GM18858 (cell line): Measurements from ENCODE around the gene NHLRC1.

ENCODE experiments used
- ATAC-seq: cut with Tn5 transposase; IDR thresholded peaks from one replicate; pipeline ENCODE4 v1.9.1; 2021; ENCODE audit not compliant: unreplicated experiment

The NHLRC1 gene

GRCh38 chr6:18087396-18088165 is 34.9 kb downstream of the NHLRC1 start:
- ATAC-seq: no peak

DNA sequence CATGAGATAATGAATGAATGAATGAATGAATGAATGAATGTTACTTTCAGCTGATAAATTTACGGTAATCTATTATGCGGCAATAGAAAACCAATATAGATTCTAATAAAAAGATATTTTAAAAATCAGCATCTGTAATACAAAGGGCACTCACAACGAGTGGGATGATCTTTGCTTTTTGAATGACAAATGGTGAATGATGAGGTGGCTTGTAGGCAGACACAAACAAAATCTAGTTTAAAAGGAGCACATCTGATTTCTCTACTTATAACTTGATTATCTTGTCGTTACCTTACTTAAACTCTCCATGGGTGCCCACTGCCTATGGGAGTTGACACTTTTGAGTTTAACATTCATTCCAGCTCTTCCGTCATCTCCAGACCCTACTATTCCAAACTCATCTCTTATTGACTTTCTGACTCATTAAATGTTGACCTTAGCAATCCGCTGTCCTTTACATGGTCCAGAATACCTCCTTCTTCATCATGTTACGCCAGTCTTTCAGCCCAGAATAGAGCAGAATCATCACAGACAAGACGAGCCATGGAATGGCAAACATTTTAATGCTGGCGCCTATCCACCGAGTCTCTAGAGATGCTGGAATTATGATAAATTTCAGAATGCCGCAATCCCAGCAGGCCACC is 41.3 kb downstream of the NHLRC1 start:
- no peak for ATAC-seq

GRCh38 chr6:18080544-18080943 is 41.9 kb downstream of the NHLRC1 start:
- ATAC-seq: no peak

- no peak for ATAC-seq
Observed at GRCh38 chr6:18078866-18079265, 43.6 kb downstream of the NHLRC1 start.

- no peak for ATAC-seq
Observed at GRCh38 chr6:18076231-18076630, 46.2 kb downstream of the NHLRC1 start.

DNA sequence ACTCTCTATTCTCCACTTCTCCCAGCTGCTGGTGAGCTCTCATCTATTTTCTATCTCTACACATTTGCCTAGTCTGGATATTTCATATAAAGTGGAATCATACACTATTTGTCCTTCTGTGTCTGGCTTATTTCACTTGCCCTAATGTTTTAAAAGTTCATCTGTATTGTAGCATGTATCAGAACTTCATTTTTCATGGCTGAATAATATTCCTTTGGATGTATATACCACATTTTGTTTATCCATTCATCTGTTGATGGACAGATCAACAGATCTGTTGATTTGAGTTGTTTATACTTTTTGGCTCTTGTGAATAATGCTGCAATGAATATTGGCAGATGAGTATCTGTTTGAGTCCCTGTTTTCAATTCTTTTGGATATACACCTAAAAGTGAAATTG is 49.6 kb downstream of the NHLRC1 start:
- ATAC-seq: no peak

- ATAC-seq: no peak
Observed at GRCh38 chr6:18070486-18070885, 52.0 kb downstream of the NHLRC1 start.
